Stimulated activated CD4-positive, alpha-beta T cell treated with anti-CD3 and anti-CD28 coated beads, Interleukin-1b, Interleukin-23, amount 100 ng/mL, for 48 hours (primary cell): ENCODE results near the gene SCAP.

Source experiments
- DNase-seq: peaks from one replicate; pipeline ENCODE4 v3.0.0-alpha.2; 2020

Gene SCAP

GRCh38 chr3:47412842-47413520 lies 62.8 kb downstream of the SCAP start:
- no peak for DNase-seq

GRCh38 chr3:47412453-47412756 lies 63.3 kb downstream of the SCAP start:
- DNase-seq: no peak

- no peak for DNase-seq
These were observed 63.9 kb downstream of the SCAP start for GRCh38 chr3:47411696-47412452.

- DNase-seq: no peak
These were observed 64.7 kb downstream of the SCAP start for GRCh38 chr3:47410801-47411646.

GRCh38 chr3:47410417-47410720 lies 65.4 kb downstream of the SCAP start:
- no peak for DNase-seq

GRCh38 chr3:47409688-47410416 lies 65.9 kb downstream of the SCAP start:
- DNase-seq: no peak

GRCh38 chr3:47409284-47409683 lies 66.5 kb downstream of the SCAP start:
- DNase-seq: no peak

- no peak for DNase-seq
These were observed 66.9 kb downstream of the SCAP start for GRCh38 chr3:47408839-47409229.

GRCh38 chr3:47407896-47408838 lies 67.6 kb downstream of the SCAP start:
- DNase-seq: no peak

- no peak for DNase-seq
These were observed 68.5 kb downstream of the SCAP start for GRCh38 chr3:47407237-47407636.

GRCh38 chr3:47406762-47407149 lies 69.0 kb downstream of the SCAP start:
- DNase-seq: no peak

- DNase-seq: no peak
These were observed 69.7 kb downstream of the SCAP start for GRCh38 chr3:47405820-47406761.

- no peak for DNase-seq
These were observed 70.6 kb downstream of the SCAP start for GRCh38 chr3:47404955-47405790.

GRCh38 chr3:47404431-47404876 lies 71.3 kb downstream of the SCAP start:
- DNase-seq: no peak

GRCh38 chr3:47399531-47400270 lies 76.0 kb downstream of the SCAP start:
- no peak for DNase-seq

- DNase-seq: no peak
These were observed 76.7 kb downstream of the SCAP start for GRCh38 chr3:47399016-47399415.

- DNase-seq: no peak
These were observed 77.5 kb downstream of the SCAP start for GRCh38 chr3:47398228-47398627.

GRCh38 chr3:47394881-47395280 lies 80.9 kb downstream of the SCAP start:
- no peak for DNase-seq
